GM12875 (cell line): ENCODE results near the gene SEBOX.

ENCODE experiments used
- H3K4me3 ChIP-seq: one replicate; pipeline ENCODE4 v1.5.1; 2011; ENCODE audit warnings: low read depth, low read length, control low read depth
- TF ChIP-seq, protein P1 (sequence below): IDR thresholded peaks from 2 replicates; pipeline ENCODE4 v1.5.1; 2011; ENCODE audit warnings: low read depth, mild to moderate bottlenecking, control low read depth, inconsistent platforms, low read length, moderate library complexity, borderline replicate concordance; ENCODE audit not compliant: insufficient read depth

SEBOX gene

DNA sequence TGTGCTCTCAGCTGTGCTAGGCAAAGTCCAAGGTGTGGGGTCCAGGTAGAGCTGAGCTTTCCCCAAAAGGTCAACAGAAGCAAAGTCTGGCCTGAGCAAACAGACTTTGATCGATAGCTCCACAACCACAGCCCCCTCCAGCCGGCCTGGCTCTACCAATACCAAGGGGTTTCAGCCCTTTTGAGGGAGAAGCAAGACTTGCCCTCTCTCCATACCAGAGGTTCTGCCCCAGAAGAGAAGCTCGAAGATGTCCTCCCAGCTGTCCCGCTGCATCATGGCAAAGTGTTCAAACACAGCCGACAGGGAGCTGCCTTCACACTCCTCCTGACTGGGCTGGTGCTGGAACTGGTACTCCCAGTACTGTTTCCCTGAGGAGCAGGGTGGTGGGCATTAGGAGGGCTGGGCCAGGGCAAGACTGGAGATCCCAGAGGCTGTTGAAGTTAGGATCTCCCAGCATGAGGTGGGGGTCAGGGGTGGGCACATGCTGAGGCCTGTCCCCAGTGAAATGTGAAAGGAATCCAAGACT lies 3.4 kb upstream of the SEBOX start:
- no peak overlapping the region for H3K4me3 ChIP-seq
- TF ChIP-seq, protein P1, sequence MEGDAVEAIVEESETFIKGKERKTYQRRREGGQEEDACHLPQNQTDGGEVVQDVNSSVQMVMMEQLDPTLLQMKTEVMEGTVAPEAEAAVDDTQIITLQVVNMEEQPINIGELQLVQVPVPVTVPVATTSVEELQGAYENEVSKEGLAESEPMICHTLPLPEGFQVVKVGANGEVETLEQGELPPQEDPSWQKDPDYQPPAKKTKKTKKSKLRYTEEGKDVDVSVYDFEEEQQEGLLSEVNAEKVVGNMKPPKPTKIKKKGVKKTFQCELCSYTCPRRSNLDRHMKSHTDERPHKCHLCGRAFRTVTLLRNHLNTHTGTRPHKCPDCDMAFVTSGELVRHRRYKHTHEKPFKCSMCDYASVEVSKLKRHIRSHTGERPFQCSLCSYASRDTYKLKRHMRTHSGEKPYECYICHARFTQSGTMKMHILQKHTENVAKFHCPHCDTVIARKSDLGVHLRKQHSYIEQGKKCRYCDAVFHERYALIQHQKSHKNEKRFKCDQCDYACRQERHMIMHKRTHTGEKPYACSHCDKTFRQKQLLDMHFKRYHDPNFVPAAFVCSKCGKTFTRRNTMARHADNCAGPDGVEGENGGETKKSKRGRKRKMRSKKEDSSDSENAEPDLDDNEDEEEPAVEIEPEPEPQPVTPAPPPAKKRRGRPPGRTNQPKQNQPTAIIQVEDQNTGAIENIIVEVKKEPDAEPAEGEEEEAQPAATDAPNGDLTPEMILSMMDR: no peak

GRCh38 chr17:28367641-28368305 lies 2.8 kb upstream of the SEBOX start:
- TF ChIP-seq, protein P1: no peak
- no peak overlapping the region for H3K4me3 ChIP-seq

GRCh38 chr17:28366605-28367004 lies 1.6 kb upstream of the SEBOX start:
- TF ChIP-seq, protein P1: no peak
- H3K4me3 ChIP-seq: no peak overlapping the region

DNA sequence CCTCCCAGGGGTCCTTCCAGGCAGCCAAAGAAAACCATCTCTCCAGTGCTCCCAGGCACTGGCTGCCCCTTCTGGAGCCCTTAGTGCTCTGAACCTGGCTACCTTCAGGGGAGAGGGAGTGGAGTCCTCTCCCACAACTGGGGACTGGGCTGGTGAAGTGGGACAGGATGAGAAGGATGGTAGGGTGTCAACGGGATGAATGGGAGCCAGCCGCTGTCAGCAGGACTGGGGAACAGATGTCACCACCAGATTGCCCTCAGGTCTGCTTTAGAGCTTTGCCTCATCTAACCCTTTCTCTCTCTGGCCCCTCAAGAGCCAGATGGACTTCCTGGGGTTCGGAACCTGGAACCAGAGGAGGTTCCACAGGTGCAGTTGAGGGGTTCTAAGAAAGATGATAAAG lies 488 bp upstream of the SEBOX start:
- TF ChIP-seq, protein P1: no peak
- no peak overlapping the region for H3K4me3 ChIP-seq

GRCh38 chr17:28363776-28364650 lies 986 bp downstream of the SEBOX start:
- TF ChIP-seq, protein P1: no peak
- no peak overlapping the region for H3K4me3 ChIP-seq

DNA sequence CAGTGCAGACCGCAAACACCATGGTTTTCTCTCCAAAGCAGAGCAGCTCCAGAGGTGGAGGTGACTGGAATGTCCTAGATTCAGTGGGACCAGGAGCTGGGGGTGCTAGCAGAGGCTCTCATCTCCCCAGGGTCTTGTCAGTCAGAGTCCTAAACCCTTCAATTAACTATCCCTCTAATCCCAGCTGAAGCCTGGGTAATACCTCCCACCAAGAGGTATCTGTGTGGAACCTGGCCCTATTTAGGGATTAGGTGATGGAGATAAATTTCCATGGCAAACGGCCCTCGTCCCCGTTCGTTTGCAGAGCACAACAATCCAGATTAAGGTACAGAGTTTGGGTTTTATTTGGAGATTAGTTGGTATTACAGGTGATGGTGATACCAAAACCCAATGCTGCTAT lies 1.8 kb downstream of the SEBOX start:
- H3K4me3 ChIP-seq: no peak overlapping the region
- TF ChIP-seq, protein P1: no peak
